Neural progenitor cell (in vitro differentiated cells): Measurements from ENCODE around the gene GRID1. TPM values are rescaled to one million over a fixed set of nuclear protein-coding genes. Genes with fewer than 3 reads are reported as not detected.

ENCODE experiments used
- DNase-seq: peaks from one replicate; pipeline ENCODE4 v3.0.0-alpha.2; 2016; ENCODE audit warnings: low spot score
- H2AFZ ChIP-seq: fragments of 200-600 bp; sonication (generic); replicated peaks from 2 replicates; pipeline ENCODE4 v1.6.1; 2016; ENCODE audit warnings: antibody characterized with exemption
- H3F3A ChIP-seq: fragments of 200-600 bp; sonication (generic); 2 replicates; pipeline ENCODE4 v1.6.1; 2016; ENCODE audit warnings: antibody characterized with exemption, low read depth
- H3K27ac ChIP-seq: fragments of 200-600 bp; sonication (generic); 2 replicates; pipeline ENCODE4 v1.5.1; 2016; ENCODE audit warnings: mild to moderate bottlenecking
- H3K27me3 ChIP-seq: fragments of 200-600 bp; sonication (generic); 2 replicates; pipeline ENCODE4 v1.6.1; 2016; ENCODE audit warnings: mild to moderate bottlenecking, moderate library complexity
- H3K36me3 ChIP-seq: fragments of 200-600 bp; sonication (generic); 2 replicates; pipeline ENCODE4 v1.5.1; 2016
- H3K4me1 ChIP-seq: fragments of 200-600 bp; sonication (generic); 2 replicates; pipeline ENCODE4 v1.6.1; 2016; ENCODE audit warnings: mixed run types
- H3K4me2 ChIP-seq: fragments of 200-600 bp; sonication (generic); 2 replicates; pipeline ENCODE4 v1.6.1; 2016
- H3K4me3 ChIP-seq: fragments of 200-600 bp; sonication (generic); 2 replicates; pipeline ENCODE4 v1.5.1; 2016
- H3K79me2 ChIP-seq: fragments of 200-600 bp; sonication (generic); 2 replicates; pipeline ENCODE4 v1.6.1; 2016; ENCODE audit warnings: low read depth
- H3K9ac ChIP-seq: fragments of 200-600 bp; sonication (generic); 2 replicates; pipeline ENCODE4 v1.6.1; 2016
- H3K9me3 ChIP-seq: fragments of 200-600 bp; sonication (generic); 2 replicates; pipeline ENCODE4 v1.5.1; 2016; ENCODE audit warnings: low read depth
- H4K20me1 ChIP-seq: fragments of 200-600 bp; sonication (generic); 2 replicates; pipeline ENCODE4 v1.6.1; 2016; ENCODE audit warnings: low read depth
- H3K27ac Mint-ChIP-seq: 3 replicates; pipeline ENCODE4 v1.8.0; 2021; ENCODE audit warnings: mixed read lengths
- H3K27me3 Mint-ChIP-seq: 2 replicates; pipeline ENCODE4 v1.8.0; 2022; ENCODE audit warnings: low read depth, mild to moderate bottlenecking, inconsistent platforms, moderate library complexity, mixed read lengths; ENCODE audit not compliant: insufficient read depth
- H3K36me3 Mint-ChIP-seq: 3 replicates; pipeline ENCODE4 v1.8.0; 2021; ENCODE audit warnings: mixed read lengths
- H3K4me1 Mint-ChIP-seq: 3 replicates; pipeline ENCODE4 v1.8.0; 2021; ENCODE audit warnings: mixed read lengths
- H3K4me3 Mint-ChIP-seq: 3 replicates; pipeline ENCODE4 v1.8.0; 2021; ENCODE audit warnings: mild to moderate bottlenecking, moderate library complexity, mixed read lengths
- H3K9me3 Mint-ChIP-seq: 3 replicates; pipeline ENCODE4 v1.8.0; 2020; ENCODE audit warnings: mixed read lengths
- EZH2 ChIP-seq: fragments of 200-600 bp; sonication (generic); IDR thresholded peaks from 2 replicates; pipeline ENCODE4 v1.6.1; 2017; ENCODE audit warnings: antibody characterized with exemption, mild to moderate bottlenecking, moderate library complexity
- EZH2phosphoT487 ChIP-seq: fragments of 200-600 bp; sonication (generic); IDR thresholded peaks from 2 replicates; pipeline ENCODE4 v1.6.1; 2017; ENCODE audit warnings: antibody characterized with exemption
- total RNA-seq: library from RNA; depleted of rRNA; stranded (reverse); fragments of >200 nt; gene quantifications from 2 replicates; pipeline ENCODE4 v1.2.3, GENCODE V29; 2015; ENCODE audit warnings: low replicate concordance
- TF ChIP-seq, protein P1 (sequence below): fragments of 200-600 bp; sonication (generic); IDR thresholded peaks from 2 replicates; pipeline ENCODE4 v1.5.1; 2017; ENCODE audit warnings: antibody characterized with exemption, mild to moderate bottlenecking

Gene GRID1
- total RNA-seq, 1 donor from 2014 or later: not detected

DNA sequence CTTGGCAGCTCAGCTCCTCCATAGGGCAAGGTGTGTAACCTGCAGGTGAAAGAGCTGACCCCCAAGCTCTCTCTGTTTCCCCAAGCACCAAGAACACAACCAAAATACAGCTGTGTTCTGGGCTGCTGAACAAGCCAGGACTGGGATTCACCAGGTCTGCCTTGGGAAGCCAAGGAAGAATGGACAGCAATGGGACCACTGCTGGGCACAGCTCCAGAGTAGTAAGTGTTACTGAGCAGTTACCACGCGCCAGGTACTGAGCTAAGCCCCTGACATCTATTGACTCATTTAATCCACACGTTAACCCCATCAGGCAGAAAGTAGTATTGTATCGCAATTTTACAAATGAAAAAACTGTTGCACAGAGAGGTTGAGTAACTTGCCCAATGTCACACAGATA, 168.3 kb downstream of the GRID1 start:
- no peaks in the 10 kb centered on the region for H3F3A ChIP-seq
- Mint-ChIP-seq H3K36me3 (no peaks in the 10 kb centered on the region), H3K27me3 (peaks cover 18% of the 10 kb centered on the region), H3K27ac (no peak overlapping the region), H3K4me1 (no peaks in the 10 kb centered on the region), H3K9me3 (no peaks in the 10 kb centered on the region), H3K4me3 (no peak overlapping the region)
- no peak overlapping the region for H3K4me3 ChIP-seq
- no peak for DNase-seq
- no peaks in the 10 kb centered on the region for H4K20me1 ChIP-seq
- H3K9ac ChIP-seq: no peak overlapping the region
- H3K36me3 ChIP-seq: no peaks in the 10 kb centered on the region
- no peak overlapping the region for H2AFZ ChIP-seq
- H3K4me1 ChIP-seq: no peaks in the 10 kb centered on the region
- H3K9me3 ChIP-seq: no peaks in the 10 kb centered on the region
- no peak overlapping the region for H3K27ac ChIP-seq
- H3K27me3 ChIP-seq: no peaks in the 10 kb centered on the region
- H3K4me2 ChIP-seq: no peak overlapping the region
- H3K79me2 ChIP-seq: no peaks in the 10 kb centered on the region
- TF ChIP-seq EZH2 (no peak), EZH2phosphoT487 (no peak)
- TF ChIP-seq, protein P1, sequence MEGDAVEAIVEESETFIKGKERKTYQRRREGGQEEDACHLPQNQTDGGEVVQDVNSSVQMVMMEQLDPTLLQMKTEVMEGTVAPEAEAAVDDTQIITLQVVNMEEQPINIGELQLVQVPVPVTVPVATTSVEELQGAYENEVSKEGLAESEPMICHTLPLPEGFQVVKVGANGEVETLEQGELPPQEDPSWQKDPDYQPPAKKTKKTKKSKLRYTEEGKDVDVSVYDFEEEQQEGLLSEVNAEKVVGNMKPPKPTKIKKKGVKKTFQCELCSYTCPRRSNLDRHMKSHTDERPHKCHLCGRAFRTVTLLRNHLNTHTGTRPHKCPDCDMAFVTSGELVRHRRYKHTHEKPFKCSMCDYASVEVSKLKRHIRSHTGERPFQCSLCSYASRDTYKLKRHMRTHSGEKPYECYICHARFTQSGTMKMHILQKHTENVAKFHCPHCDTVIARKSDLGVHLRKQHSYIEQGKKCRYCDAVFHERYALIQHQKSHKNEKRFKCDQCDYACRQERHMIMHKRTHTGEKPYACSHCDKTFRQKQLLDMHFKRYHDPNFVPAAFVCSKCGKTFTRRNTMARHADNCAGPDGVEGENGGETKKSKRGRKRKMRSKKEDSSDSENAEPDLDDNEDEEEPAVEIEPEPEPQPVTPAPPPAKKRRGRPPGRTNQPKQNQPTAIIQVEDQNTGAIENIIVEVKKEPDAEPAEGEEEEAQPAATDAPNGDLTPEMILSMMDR: no peak

DNA sequence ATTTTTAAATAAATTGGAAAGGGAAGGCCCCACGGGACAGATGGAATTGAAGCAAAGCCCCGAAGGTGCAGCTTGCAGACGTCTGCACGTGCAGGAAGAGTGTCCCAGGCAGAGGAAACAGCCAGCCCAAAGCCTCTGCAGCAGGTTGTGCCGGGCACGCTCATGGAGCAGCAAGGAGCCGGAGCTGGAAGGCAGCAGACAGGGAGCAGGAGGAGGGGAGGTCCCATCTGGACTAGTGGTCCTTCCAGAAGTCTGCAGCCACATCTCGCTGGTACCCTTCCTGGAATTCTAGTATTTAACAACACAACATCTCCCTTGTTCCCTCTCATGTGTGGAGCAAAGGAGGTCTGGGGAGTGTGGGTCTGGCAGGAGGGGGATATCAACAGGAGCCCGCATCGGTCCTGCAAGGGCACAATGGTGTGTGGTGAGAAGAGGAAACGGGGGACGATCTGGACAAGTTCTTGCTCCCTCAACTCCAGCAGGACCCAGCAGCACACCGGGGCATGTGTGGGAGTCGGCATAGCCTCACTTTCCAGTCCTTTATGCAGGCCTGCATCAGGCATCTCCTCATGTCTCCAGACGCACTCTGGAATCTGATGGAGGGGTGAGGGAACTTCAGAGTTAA, 169.3 kb downstream of the GRID1 start:
- TF ChIP-seq, protein P1: no peak
- TF ChIP-seq EZH2phosphoT487 (no peak), EZH2 (no peak)
- Histone ChIP-seq H3K27me3 (no peaks in the 10 kb centered on the region), H3K4me3 (no peak overlapping the region), H3K27ac (no peak overlapping the region), H3K79me2 (no peaks in the 10 kb centered on the region), H3K4me1 (no peaks in the 10 kb centered on the region), H3K4me2 (no peak overlapping the region), H3K9ac (no peak overlapping the region), H4K20me1 (no peaks in the 10 kb centered on the region), H3F3A (no peaks in the 10 kb centered on the region), H3K36me3 (no peaks in the 10 kb centered on the region), H2AFZ (no peak overlapping the region), H3K9me3 (no peaks in the 10 kb centered on the region)
- Mint-ChIP-seq H3K27ac (no peak overlapping the region), H3K4me1 (no peaks in the 10 kb centered on the region), H3K27me3 (peaks cover 18% of the 10 kb centered on the region), H3K4me3 (no peak overlapping the region), H3K9me3 (no peaks in the 10 kb centered on the region), H3K36me3 (no peaks in the 10 kb centered on the region)
- no peak for DNase-seq

DNA sequence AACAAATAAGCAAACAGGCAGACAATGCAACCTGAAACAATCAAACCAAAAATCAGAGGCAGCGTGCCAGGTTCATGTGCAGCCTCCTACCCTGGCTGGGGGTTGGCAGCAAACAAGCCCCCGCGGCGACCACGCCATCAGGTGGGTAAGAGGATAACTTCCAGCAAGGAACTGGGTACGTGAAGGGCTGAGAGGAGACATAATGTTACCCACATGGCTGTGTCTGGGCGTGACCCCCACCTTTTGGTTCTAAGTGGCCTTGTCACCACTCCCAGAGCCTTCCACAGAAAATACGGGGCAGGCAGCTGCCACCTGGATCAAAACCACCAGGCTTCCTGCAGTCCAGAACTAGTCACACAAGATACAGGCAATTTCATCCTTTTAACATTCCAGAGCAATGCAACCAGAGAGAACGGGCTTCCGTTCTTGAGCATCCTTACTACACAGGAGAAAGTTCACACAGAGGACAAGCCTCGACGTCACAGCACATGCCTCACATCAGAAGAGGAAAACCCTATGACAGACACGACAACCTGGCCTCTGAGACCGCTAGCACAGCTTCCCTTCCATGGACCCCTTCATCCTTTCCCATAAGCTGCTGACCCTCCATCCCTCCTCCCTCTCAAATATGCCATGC, 171.0 kb downstream of the GRID1 start:
- H2AFZ ChIP-seq: no peak overlapping the region
- H3K27ac ChIP-seq: no peak overlapping the region
- H3K36me3 ChIP-seq: no peaks in the 10 kb centered on the region
- H3F3A ChIP-seq: no peaks in the 10 kb centered on the region
- H3K9me3 ChIP-seq: no peaks in the 10 kb centered on the region
- no peak for DNase-seq
- H3K4me3 ChIP-seq: no peak overlapping the region
- no peak for TF ChIP-seq EZH2phosphoT487
- no peak for TF ChIP-seq EZH2
- TF ChIP-seq, protein P1: no peak
- no peaks in the 10 kb centered on the region for H3K27me3 ChIP-seq
- Mint-ChIP-seq H3K27me3 (peaks cover 19% of the 10 kb centered on the region), H3K36me3 (no peaks in the 10 kb centered on the region), H3K9me3 (no peaks in the 10 kb centered on the region), H3K4me1 (no peaks in the 10 kb centered on the region), H3K4me3 (no peak overlapping the region), H3K27ac (no peak overlapping the region)
- no peak overlapping the region for H3K4me2 ChIP-seq
- no peaks in the 10 kb centered on the region for H3K79me2 ChIP-seq
- no peaks in the 10 kb centered on the region for H4K20me1 ChIP-seq
- no peak overlapping the region for H3K9ac ChIP-seq
- no peaks in the 10 kb centered on the region for H3K4me1 ChIP-seq
